SJCRH30 (cell line): ENCODE measurements around the gene SIAH3. TPM values are rescaled to one million over a fixed set of nuclear protein-coding genes. Genes with fewer than 3 reads are reported as not detected.
A peak's percentile ranks its signal among the peaks of the same experiment; 100 is the strongest.
"Not testable (repeated sequence)": the region's sequence is repeated elsewhere in the genome, so short reads cannot be mapped to it uniquely, and the experiment has no call there.

Experiments used
- DNase-seq, 2 experiments: peaks; one replicate each; pipeline ENCODE4 v3.0.0-alpha.2; 2015 to 2020
- H3K27ac ChIP-seq: fragments of 250-450 bp; sonication (Bioruptor Pico); 2 replicates; pipeline ENCODE4 v1.5.1; 2020; ENCODE audit warnings: mild to moderate bottlenecking, moderate library complexity
- H3K27me3 ChIP-seq: fragments of 250-450 bp; sonication (Bioruptor Pico); 2 replicates; pipeline ENCODE4 v1.5.1; 2020; ENCODE audit warnings: mild to moderate bottlenecking, moderate library complexity
- H3K36me3 ChIP-seq: fragments of 250-450 bp; sonication (Bioruptor Pico); 2 replicates; pipeline ENCODE4 v1.5.1; 2020; ENCODE audit warnings: mild to moderate bottlenecking, moderate library complexity
- H3K4me1 ChIP-seq: fragments of 250-450 bp; sonication (Bioruptor Pico); 2 replicates; pipeline ENCODE4 v1.5.1; 2020; ENCODE audit warnings: mild to moderate bottlenecking, moderate library complexity
- H3K4me3 ChIP-seq: fragments of 250-450 bp; sonication (Bioruptor Pico); 2 replicates; pipeline ENCODE4 v1.5.1; 2020; ENCODE audit warnings: mild to moderate bottlenecking, moderate library complexity
- H3K9me3 ChIP-seq: fragments of 250-450 bp; sonication (Bioruptor Pico); replicated peaks from 2 replicates; pipeline ENCODE4 v1.5.1; 2020; ENCODE audit warnings: mild to moderate bottlenecking, moderate library complexity
- total RNA-seq: library from RNA; depleted of rRNA; stranded (reverse); fragments of >200 nt; shearing (Covaris generic); gene quantifications from 2 replicates; pipeline ENCODE4 v1.2.3, GENCODE V29; 2014

The SIAH3 gene
- total RNA-seq, 1 experiment from 2014 or later, result not detected

DNA sequence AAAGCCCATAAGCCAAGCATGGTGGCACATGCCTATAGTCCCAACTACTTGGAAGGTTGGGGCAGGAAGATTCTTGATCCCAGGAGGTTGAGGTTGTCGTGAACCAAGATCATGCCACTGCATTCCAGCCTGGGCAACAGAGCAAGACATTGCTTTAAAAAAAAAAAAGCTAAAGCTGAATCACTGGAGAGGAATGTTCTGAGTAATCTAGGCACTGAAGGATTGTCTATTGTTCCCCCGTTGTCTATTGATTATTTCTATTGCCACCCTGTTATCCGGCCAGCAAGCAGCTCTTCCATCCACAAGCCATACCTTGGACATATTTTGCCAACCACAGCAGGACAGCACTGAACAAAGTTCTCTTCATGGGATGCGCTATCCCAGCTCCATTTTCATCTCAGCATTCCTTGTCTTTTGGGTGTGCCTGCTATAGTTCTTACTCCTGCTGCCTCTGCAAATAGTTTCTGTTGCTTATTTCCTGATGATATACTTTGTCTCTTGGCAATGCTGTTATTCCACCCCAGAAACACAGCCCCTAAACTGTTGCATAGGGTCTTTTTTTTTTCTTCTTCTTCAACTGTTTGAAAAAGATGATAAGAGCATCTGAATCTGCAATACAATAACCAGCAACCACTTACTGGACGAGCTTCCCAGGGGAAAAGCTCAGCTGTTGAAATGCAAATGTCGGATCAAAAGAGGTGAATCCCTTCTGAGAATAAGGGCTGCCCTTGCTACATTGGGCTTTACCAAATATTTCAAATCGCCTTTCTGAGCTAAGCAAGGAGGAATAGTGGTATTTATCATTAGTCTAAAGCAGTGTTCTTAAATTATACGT, 22.2 kb upstream of the SIAH3 start:
- Histone ChIP-seq H3K27ac (no peak overlapping the region), H3K9me3 (no peaks in the 10 kb centered on the region), H3K4me3 (no peak overlapping the region), H3K27me3 (no peaks in the 10 kb centered on the region), H3K4me1 (no peaks in the 10 kb centered on the region), H3K36me3 (no peaks in the 10 kb centered on the region)
- no peak for DNase-seq

DNA sequence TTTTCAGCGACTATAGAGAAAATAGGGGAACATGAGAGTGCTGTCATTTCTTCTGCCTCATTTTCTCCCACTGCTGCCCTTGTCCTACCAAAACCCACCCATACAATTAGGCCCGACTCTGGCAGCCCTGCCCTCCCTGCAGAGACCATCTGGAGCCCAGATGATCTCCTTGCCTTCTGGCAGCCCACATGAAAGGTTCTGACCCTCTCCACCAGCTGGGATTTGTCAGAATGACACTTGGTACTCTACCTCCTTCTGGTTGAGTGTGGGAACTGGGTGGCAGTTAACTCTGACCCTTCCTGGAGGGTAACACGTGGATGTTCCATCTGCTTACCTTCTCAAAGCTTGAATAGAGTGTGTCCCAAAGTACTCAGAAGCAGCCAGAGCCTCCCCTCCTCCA, 21.0 kb upstream of the SIAH3 start:
- no peak for DNase-seq
- no peaks in the 10 kb centered on the region for H3K4me1 ChIP-seq
- no peaks in the 10 kb centered on the region for H3K36me3 ChIP-seq
- H3K4me3 ChIP-seq, result no peak overlapping the region
- no peaks in the 10 kb centered on the region for H3K9me3 ChIP-seq
- H3K27me3 ChIP-seq, result no peaks in the 10 kb centered on the region
- H3K27ac ChIP-seq, result no peak overlapping the region

DNA sequence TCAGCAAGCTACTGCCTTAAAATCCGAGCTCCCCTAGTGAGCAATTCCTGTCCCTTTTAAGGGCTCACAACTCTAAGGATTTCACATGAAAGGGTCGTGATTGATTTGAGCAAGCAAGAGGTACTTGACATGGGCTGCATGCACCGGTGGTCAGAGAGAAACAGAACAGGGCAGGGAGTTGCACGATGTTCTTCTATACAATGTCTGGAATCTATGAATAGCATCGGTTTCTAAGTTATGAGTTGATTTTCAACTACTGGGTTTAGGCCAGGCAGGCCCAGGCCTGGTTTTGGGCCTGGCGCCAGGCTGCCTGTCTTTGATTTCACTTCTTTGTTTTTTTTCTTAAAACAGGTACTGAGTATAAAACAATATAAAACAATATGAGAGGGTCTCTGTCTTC, 19.6 kb upstream of the SIAH3 start:
- DNase-seq, H3K27ac ChIP-seq, H3K4me1 ChIP-seq, H3K9me3 ChIP-seq, H3K27me3 ChIP-seq, H3K36me3 ChIP-seq, H3K4me3 ChIP-seq: not testable (repeated sequence)

DNA sequence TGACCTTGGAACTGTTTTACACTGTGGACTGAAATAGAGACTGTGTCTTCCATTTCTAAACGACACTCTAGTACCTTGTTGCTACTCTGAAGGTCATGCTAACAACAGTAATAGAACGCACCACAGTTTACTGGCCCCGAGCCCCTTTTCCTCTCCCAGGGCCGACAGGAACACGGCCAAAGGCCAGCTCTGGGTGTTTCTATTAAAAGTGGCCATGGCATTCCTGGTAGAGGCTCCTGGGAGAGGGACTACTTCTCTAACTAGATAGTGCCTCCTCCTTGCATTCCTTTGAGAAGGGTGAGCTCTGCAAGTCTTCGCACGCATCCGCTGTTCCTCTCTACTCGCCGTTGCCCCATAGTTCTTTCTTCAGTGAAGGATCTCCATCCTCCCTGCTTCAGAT, 18.7 kb upstream of the SIAH3 start:
- Histone ChIP-seq H3K27me3 (no peaks in the 10 kb centered on the region), H3K36me3 (no peaks in the 10 kb centered on the region), H3K4me1 (no peaks in the 10 kb centered on the region), H3K27ac (no peak overlapping the region), H3K4me3 (no peak overlapping the region), H3K9me3 (no peaks in the 10 kb centered on the region)
- no peak for DNase-seq

DNA sequence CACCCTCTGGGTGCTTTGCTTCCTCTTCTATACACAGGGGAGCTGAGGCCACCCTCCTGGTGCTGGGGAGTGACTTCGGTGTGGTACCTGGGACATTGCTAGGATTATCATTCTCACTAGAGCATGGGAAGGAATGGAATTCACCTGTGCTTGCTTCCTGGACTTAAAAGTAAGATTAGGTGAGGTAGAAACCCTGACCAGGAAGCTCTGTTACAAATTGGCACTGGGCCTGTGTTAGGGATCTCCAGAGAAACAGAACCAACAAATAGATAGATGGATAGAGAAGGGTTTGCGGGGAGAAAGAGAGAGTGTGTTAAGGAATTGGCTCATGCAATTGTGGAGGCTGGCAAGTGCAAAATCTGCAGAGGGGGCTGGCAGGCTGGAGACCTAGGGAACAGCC, 13.9 kb upstream of the SIAH3 start:
- H3K27ac ChIP-seq, result no peak overlapping the region
- H3K4me3 ChIP-seq, result no peak overlapping the region
- H3K36me3 ChIP-seq, result no peaks in the 10 kb centered on the region
- H3K9me3 ChIP-seq, result no peaks in the 10 kb centered on the region
- no peaks in the 10 kb centered on the region for H3K27me3 ChIP-seq
- no peaks in the 10 kb centered on the region for H3K4me1 ChIP-seq
- DNase-seq, result no peak

DNA sequence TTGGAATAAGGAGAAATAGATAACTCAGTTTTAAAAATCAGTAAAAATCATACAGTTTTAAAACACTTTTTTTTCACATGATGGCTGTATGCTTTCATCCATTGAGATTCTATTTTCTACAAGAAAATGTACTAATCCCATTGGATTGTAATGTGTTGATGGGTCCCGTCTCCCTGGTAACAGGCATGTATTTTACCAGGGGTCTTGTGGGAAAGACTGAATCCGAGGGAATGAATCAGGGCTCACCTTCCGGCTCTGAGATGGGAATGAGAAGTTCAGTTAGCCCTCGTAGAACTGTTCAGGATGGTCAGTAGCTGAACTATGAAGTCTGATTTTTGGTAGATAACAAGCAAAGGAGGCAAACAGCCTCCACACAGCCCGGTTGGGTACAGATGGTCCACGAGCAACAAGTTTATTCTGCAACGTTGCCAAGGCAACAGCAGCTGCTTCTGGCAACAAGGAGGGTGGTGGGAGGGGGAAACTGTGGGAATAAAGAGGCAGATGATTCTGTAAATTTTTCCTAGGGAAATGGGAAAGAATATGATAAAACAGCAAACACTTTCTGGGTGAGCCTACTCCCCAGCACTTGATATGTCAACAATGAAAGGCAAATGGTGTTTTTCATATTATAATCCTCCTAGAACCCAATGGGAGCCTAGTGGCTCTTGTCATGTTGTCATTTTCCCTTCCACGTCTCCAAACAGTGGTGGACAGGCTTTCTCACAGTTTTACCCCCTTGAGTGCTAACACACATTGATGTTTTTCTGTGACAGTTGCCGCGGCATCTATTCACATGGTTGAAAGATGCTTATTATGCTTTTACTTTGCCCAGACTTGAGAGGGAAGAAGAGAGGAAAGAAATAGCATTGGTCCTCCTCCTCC, 12.4 kb upstream of the SIAH3 start:
- no peaks in the 10 kb centered on the region for H3K9me3 ChIP-seq
- DNase-seq, result no peak

DNA sequence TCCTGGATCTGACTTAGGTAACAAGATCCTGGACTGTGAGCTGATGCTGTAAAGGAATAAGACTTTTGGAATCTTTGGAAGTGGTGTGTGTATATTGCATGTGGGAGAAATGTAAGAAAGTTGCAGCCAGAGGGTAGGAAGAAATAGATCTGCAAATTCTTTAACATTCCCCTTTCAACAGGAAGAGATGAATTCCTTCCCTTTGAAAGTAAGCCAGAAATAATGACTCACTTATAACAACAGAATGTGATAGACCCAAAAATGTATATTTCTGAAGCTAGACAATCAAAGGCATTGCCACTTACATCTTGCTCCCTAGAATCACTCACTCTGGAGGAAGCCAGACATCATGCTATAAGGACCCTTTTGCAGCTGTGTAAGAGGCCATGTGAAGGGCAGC, 9.8 kb upstream of the SIAH3 start:
- H3K27me3 ChIP-seq, result no peaks in the 10 kb centered on the region
- DNase-seq, result no peak
- no peaks in the 10 kb centered on the region for H3K4me1 ChIP-seq
- no peaks in the 10 kb centered on the region for H3K9me3 ChIP-seq
- H3K27ac ChIP-seq, result no peak overlapping the region
- H3K36me3 ChIP-seq, result no peaks in the 10 kb centered on the region
- no peak overlapping the region for H3K4me3 ChIP-seq

More for the DNA sequence above, 12.4 kb upstream of the SIAH3 start:
- Histone ChIP-seq H3K36me3 (no peaks in the 10 kb centered on the region), H3K27me3 (no peaks in the 10 kb centered on the region), H3K4me1 (no peaks in the 10 kb centered on the region), H3K27ac (no peak overlapping the region), H3K4me3 (no peak overlapping the region)

DNA sequence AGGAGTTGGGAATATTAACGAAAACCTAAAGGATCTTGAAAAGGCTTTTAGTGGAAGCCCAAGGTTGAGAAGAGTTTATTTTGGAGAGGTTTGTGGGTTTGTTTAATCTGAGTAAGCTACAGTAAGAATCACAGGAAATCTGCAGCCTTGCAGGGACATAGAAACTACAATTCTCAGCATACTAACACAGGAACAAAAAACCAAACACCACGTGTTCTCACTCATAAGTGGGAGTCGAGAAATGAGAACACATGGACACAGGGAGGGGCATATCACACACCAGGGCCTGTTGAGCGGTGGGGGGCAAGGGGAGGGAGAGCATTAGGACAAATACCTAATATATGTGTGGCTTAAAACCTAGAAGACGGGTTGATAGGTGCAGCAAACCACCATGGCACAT, 8.7 kb upstream of the SIAH3 start:
- Histone ChIP-seq H3K4me3 (no peak overlapping the region), H3K27me3 (no peaks in the 10 kb centered on the region), H3K9me3 (no peaks in the 10 kb centered on the region), H3K36me3 (no peaks in the 10 kb centered on the region), H3K27ac (no peak overlapping the region), H3K4me1 (no peaks in the 10 kb centered on the region)
- no peak for DNase-seq

DNA sequence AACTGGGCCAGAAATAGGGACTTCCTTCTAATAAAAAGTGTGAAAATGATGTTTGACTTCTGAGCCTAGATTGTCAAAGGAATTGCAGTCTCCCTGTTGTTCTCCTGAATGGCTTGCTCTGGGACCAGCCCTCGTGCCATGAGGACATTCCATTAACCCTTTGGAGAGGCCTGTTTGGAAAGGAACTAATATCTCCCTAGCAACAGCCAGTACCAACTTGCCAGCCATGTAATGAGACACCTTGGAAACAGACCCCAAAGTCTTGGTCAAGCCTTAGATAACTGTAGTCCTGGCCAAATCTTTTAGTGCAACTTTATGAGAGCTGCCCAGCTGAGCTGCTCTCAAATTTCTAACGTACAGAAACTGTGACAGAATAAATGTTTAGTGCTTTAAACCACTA, 8.2 kb upstream of the SIAH3 start:
- H3K4me3 ChIP-seq, result no peak overlapping the region
- H3K27ac ChIP-seq, result no peak overlapping the region
- DNase-seq, result peak; percentile 9 to 43
- H3K36me3 ChIP-seq, result no peaks in the 10 kb centered on the region
- H3K27me3 ChIP-seq, result no peaks in the 10 kb centered on the region
- H3K9me3 ChIP-seq, result no peaks in the 10 kb centered on the region
- no peaks in the 10 kb centered on the region for H3K4me1 ChIP-seq

DNA sequence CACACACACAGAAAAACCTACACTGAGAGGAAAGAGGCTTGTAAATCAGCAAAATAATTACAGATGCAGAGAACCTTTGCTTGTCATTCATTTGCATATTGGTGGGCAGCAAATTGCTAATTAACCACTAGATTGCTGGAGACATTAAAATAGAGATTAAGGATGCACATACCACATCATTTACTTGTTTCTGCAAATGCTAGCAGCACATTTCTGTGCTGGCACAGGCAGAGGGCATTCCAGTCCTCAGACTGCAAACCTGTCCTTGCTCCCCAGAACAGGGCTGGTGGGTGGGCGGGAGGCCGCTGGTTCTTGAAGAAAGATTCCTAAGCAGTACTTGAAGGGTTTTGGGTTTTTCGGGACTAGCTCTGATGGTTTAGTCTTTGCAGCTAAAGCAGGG, 941 bp upstream of the SIAH3 start:
- H3K4me3 ChIP-seq, result no peak overlapping the region
- H3K27me3 ChIP-seq, result no peaks in the 10 kb centered on the region
- no peak for DNase-seq
- H3K27ac ChIP-seq, result no peak overlapping the region
- no peaks in the 10 kb centered on the region for H3K4me1 ChIP-seq
- no peaks in the 10 kb centered on the region for H3K9me3 ChIP-seq
- no peaks in the 10 kb centered on the region for H3K36me3 ChIP-seq

DNA sequence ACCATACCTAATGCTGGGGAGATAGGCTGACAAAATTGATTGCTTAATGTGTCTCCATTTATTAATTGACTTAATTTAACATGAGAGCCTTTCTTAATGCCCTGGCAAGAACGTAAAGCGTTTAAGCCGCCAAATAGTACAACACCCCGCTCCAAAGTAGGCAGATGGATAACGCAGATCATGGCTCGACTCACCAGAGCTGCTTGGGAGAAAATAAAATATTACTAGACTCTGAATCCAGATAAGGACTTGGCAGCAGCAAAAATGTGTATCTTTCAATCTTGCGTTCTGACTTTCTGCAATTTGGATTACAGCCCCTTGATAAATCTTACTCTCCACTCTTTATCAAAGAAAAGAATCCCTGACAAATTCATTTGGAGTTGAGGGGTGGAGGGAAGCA, 403 bp upstream of the SIAH3 start:
- no peaks in the 10 kb centered on the region for H3K4me1 ChIP-seq
- no peaks in the 10 kb centered on the region for H3K27me3 ChIP-seq
- no peak overlapping the region for H3K4me3 ChIP-seq
- H3K9me3 ChIP-seq, result no peaks in the 10 kb centered on the region
- no peak overlapping the region for H3K27ac ChIP-seq
- DNase-seq, result no peak
- H3K36me3 ChIP-seq, result no peaks in the 10 kb centered on the region

DNA sequence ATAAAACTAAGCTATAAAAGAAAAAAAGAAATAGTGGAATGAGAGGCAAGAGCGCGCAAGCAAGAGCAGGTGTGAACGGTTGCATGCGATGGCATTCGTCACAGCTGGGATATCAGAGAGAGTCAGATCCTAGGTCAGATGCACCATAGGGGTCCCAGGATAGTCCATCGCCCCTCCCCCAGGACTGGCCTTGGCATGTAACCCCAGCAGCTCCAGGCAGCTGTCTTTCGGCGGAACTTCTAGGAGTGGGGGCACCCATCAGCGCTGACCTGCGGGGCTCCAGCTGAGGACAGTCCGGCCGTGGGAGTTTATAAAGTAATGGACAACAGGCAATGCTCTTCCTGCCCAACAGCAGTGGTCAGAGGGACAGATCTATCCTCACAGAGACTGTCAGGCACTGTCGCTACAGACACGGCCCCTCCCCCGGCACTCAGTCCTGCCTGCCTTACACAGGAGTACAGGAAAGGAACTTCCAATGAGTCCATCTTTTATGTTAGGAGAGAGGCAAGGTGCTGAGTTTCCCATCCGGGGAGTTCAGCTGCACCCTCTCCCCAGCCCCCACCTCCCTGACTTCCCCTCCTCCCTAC, 1.4 kb downstream of the SIAH3 start:
- Histone ChIP-seq H3K27me3 (no peaks in the 10 kb centered on the region), H3K36me3 (no peaks in the 10 kb centered on the region), H3K27ac (no peak overlapping the region), H3K4me1 (no peaks in the 10 kb centered on the region), H3K9me3 (no peaks in the 10 kb centered on the region), H3K4me3 (no peak overlapping the region)
- DNase-seq, result no peak

DNA sequence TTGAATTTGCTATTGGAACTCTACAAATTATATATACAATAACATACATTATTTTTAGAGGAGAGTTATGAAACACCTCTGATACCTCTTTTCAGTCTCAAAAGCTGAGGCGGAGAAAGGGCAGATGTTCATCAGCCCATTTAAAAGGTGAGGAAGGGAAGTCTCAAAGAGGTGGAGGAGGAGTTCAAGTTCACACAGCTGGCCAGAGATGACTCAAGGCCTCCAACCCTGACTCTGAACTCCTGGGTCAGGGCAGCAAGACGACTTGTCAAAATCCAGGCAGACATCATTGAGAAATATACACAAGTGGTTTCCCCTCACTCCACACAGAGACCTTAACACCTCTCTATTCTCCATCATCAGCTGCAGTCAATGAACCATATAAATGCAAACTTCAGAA, 2.1 kb downstream of the SIAH3 start:
- DNase-seq, result no peak
- no peaks in the 10 kb centered on the region for H3K4me1 ChIP-seq
- H3K27me3 ChIP-seq, result no peaks in the 10 kb centered on the region
- H3K36me3 ChIP-seq, result no peaks in the 10 kb centered on the region
- H3K27ac ChIP-seq, result no peak overlapping the region
- no peak overlapping the region for H3K4me3 ChIP-seq
- H3K9me3 ChIP-seq, result no peaks in the 10 kb centered on the region

DNA sequence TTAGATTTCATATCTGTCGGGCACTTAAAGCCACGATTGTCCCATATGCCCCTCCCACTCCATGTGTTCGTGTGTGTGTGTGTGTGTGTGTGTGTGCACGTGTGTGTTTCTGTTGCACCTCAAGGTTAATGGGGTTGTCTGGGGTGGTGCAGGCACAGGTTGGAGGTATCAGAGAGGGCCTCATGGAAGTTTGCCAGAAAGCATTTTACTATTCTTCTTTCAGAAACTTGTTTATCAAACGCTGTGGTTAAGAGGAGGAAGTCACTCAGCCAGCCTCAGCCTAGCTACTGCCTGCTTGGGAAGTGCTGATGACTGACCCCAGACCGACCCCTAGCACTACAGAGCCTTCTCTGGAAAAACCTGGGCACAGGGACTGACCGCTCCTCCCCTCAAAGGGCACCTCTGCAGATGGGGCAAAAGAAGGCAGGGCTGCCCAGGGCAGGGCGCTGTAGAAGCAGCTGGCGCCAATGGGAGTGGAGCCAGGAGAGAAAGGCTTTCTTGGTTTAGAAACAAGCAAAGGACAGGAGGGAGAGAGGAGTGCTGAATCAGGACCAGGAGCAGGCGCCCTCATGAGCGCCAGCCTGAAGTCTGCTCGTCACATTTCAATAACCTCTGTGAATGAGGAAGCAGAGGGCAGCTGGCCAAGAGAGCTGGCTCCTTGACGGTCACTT, 3.9 kb downstream of the SIAH3 start:
- Histone ChIP-seq H3K36me3 (no peaks in the 10 kb centered on the region), H3K4me3 (no peak overlapping the region), H3K27me3 (no peaks in the 10 kb centered on the region), H3K9me3 (no peaks in the 10 kb centered on the region), H3K27ac (no peak overlapping the region), H3K4me1 (no peaks in the 10 kb centered on the region)
- no peak for DNase-seq

DNA sequence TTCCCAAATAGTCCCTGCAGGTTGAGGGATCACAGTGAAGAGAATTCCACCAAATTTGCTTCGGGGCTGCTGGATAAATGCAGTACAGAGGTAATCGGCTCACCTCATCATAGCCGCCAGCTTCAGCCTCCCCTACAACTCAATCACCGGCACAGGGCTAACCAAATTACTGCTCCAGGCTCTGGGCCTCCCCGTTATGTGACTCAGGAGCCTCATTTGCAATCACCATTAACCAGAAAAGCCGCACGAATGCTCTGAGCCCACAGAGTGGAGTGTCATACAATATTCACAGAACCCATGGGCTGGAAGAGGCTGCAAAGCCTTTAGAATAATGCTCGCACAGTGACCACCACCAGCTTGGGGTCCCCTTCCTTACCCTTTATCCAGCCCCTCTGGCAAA, 4.9 kb downstream of the SIAH3 start:
- no peaks in the 10 kb centered on the region for H3K9me3 ChIP-seq
- H3K27ac ChIP-seq, result no peak overlapping the region
- H3K36me3 ChIP-seq, result no peaks in the 10 kb centered on the region
- H3K4me1 ChIP-seq, result no peaks in the 10 kb centered on the region
- H3K4me3 ChIP-seq, result no peak overlapping the region
- DNase-seq, result no peak
- no peaks in the 10 kb centered on the region for H3K27me3 ChIP-seq
